Smooth muscle cell (in vitro differentiated cells): ENCODE results near the gene SLC16A6. TPM values are rescaled to one million over a fixed set of nuclear protein-coding genes. Genes with fewer than 3 reads are reported as not detected.

ENCODE experiments used
- DNase-seq: peaks from one replicate; lab custom pipeline; 2025; ENCODE audit not compliant: unreplicated experiment; lab: John Stamatoyannopoulos, UW
- H2AFZ ChIP-seq: fragments of 200-600 bp; sonication (generic); 2 replicates; pipeline ENCODE4 v1.6.0; 2016; ENCODE audit warnings: antibody characterized with exemption, low read depth, mild to moderate bottlenecking
- H3F3A ChIP-seq: fragments of 200-600 bp; sonication (generic); 2 replicates; pipeline ENCODE4 v1.6.0; 2017; ENCODE audit warnings: antibody characterized with exemption, low read depth
- H3K27ac ChIP-seq: fragments of 200-600 bp; sonication (generic); 2 replicates; pipeline ENCODE4 v1.5.1; 2016; ENCODE audit warnings: low read depth, mild to moderate bottlenecking
- H3K27me3 ChIP-seq: fragments of 200-600 bp; sonication (generic); 2 replicates; pipeline ENCODE4 v1.6.1; 2016; ENCODE audit warnings: low read depth, mild to moderate bottlenecking
- H3K36me3 ChIP-seq: fragments of 200-600 bp; sonication (generic); 2 replicates; pipeline ENCODE4 v1.5.1; 2016; ENCODE audit warnings: low read depth
- H3K4me1 ChIP-seq: fragments of 200-600 bp; sonication (generic); 2 replicates; pipeline ENCODE4 v1.5.1; 2016; ENCODE audit warnings: low read depth
- H3K4me2 ChIP-seq: fragments of 200-600 bp; sonication (generic); 2 replicates; pipeline ENCODE4 v1.6.0; 2016; ENCODE audit warnings: mild to moderate bottlenecking
- H3K4me3 ChIP-seq: fragments of 200-600 bp; sonication (generic); 2 replicates; pipeline ENCODE4 v1.5.1; 2016; ENCODE audit warnings: mild to moderate bottlenecking
- H3K79me2 ChIP-seq: fragments of 200-600 bp; sonication (generic); 2 replicates; pipeline ENCODE4 v1.6.0; 2016; ENCODE audit warnings: low read depth, mild to moderate bottlenecking
- H3K9ac ChIP-seq: fragments of 200-600 bp; sonication (generic); 2 replicates; pipeline ENCODE4 v1.6.0; 2016; ENCODE audit warnings: low read depth
- H3K9me3 ChIP-seq: fragments of 200-600 bp; sonication (generic); replicated peaks from 2 replicates; pipeline ENCODE4 v1.5.1; 2016; ENCODE audit warnings: low read depth
- H4K20me1 ChIP-seq: fragments of 200-600 bp; sonication (generic); 2 replicates; pipeline ENCODE4 v1.6.0; 2016; ENCODE audit warnings: low read depth
- CTCF ChIP-seq: fragments of 200-600 bp; sonication (generic); IDR thresholded peaks from 2 replicates; pipeline ENCODE4 v1.5.1; 2017; ENCODE audit warnings: borderline replicate concordance, mild to moderate bottlenecking, antibody characterized with exemption; ENCODE audit not compliant: insufficient read depth, poor library complexity, severe bottlenecking
- WGBS: methylation state at CpG from one replicate; pipeline ENCODE4 v1.1.7; 2016; ENCODE audit warnings: low lambda C conversion rate; 5-methylcytosine and 5-hydroxymethylcytosine counted together
- polyA plus RNA-seq: library from polyadenylated mRNA; unstranded; fragments of >200 nt; fragmentation: Nextera tagmentation; extraction: Ambion mirVana; gene quantifications from 2 replicates; pipeline ENCODE4 v1.2.1, GENCODE V29; 2016
- total RNA-seq: library from RNA; depleted of rRNA; stranded (reverse); fragments of >200 nt; gene quantifications from 2 replicates; pipeline ENCODE4 v1.2.3, GENCODE V29; 2014

SLC16A6 gene
- total and polyA plus RNA-seq, 2 experiments from 2014 or later, result 0.04 TPM; not detected in 1

- Histone ChIP-seq H3K4me1 (peaks cover 9% of the 10 kb centered on the region), H3K36me3 (no peaks in the 10 kb centered on the region), H3K9me3 (no peaks in the 10 kb centered on the region), H3K79me2 (no peaks in the 10 kb centered on the region), H3K4me3 (no peak overlapping the region), H3K27me3 (peaks cover 56% of the 10 kb centered on the region), H4K20me1 (no peaks in the 10 kb centered on the region), H3K27ac (no peak overlapping the region), H3F3A (no peaks in the 10 kb centered on the region), H2AFZ (no peak overlapping the region), H3K4me2 (peak overlapping the region; percentile 97), H3K9ac (no peak overlapping the region)
- no peak for DNase-seq
- TF ChIP-seq CTCF, result no peak
- WGBS, result 36% methylated on average over 9 of the region's 9 CpGs
Observed at GRCh38 chr17:68292689-68293040, 1.7 kb upstream of the SLC16A6 start.

GRCh38 chr17:68291836-68292688 is 1.1 kb upstream of the SLC16A6 start:
- no peaks in the 10 kb centered on the region for H3F3A ChIP-seq
- H3K9me3 ChIP-seq, result no peaks in the 10 kb centered on the region
- H3K79me2 ChIP-seq, result no peaks in the 10 kb centered on the region
- no peak overlapping the region for H3K27ac ChIP-seq
- DNase-seq, result peak; percentile 22
- WGBS, result 2% methylated on average over 70 of the region's 76 CpGs
- H4K20me1 ChIP-seq, result no peaks in the 10 kb centered on the region
- H3K36me3 ChIP-seq, result no peaks in the 10 kb centered on the region
- peak overlapping the region; percentile 97 for H3K4me2 ChIP-seq
- H3K9ac ChIP-seq, result no peak overlapping the region
- TF ChIP-seq CTCF, result no peak
- H3K27me3 ChIP-seq, result peaks cover 56% of the 10 kb centered on the region
- H3K4me1 ChIP-seq, result peaks cover 9% of the 10 kb centered on the region
- H2AFZ ChIP-seq, result peak overlapping the region; percentile 77
- peak overlapping the region; percentile 59 for H3K4me3 ChIP-seq

- Histone ChIP-seq H3K27me3 (peaks cover 56% of the 10 kb centered on the region), H3K9me3 (no peaks in the 10 kb centered on the region), H3K4me1 (peaks cover 7% of the 10 kb centered on the region), H3F3A (no peaks in the 10 kb centered on the region), H4K20me1 (no peaks in the 10 kb centered on the region), H3K79me2 (no peaks in the 10 kb centered on the region), H3K27ac (no peak overlapping the region), H2AFZ (no peak overlapping the region), H3K4me3 (peak overlapping the region; percentile 59), H3K9ac (no peak overlapping the region), H3K4me2 (peak overlapping the region; percentile 97), H3K36me3 (no peaks in the 10 kb centered on the region)
- 2% methylated on average over 50 of the region's 50 CpGs for WGBS
- TF ChIP-seq CTCF, result no peak
- no peak for DNase-seq
Observed at GRCh38 chr17:68290268-68290954, 516 bp downstream of the SLC16A6 start.
